Peyer's patch (tissue), 4 donors: ENCODE results near the gene ARID3B. TPM values are rescaled to one million over a fixed set of nuclear protein-coding genes. Genes with fewer than 3 reads are reported as not detected.

ENCODE experiments used
- DNase-seq, 3 donors: peaks; one replicate each; pipeline ENCODE4 v3.0.0-alpha.2; 2017 to 2019
- H3K27ac ChIP-seq, 4 donors: fragments of 200-600 bp; sonication (generic); one replicate each; pipeline ENCODE4 v1.5.1; 2016 to 2019
- H3K27me3 ChIP-seq, 2 donors: fragments of 200-600 bp; sonication (generic); one replicate each; pipeline ENCODE4 v1.5.1; 2019
- H3K36me3 ChIP-seq, 3 donors: fragments of 200-600 bp; sonication (generic); one replicate each; pipeline ENCODE4 v1.5.1; 2016 to 2019
- H3K4me1 ChIP-seq, 4 donors: fragments of 200-600 bp; sonication (generic); one replicate each; pipeline ENCODE4 v1.5.1; 2016 to 2019
- H3K4me3 ChIP-seq, 4 donors: fragments of 200-600 bp; sonication (generic); 1 replicate in 3 of 4; 2 replicates in 1 of 4; pipeline ENCODE4 v1.5.1; 2016 to 2019; ENCODE audit warnings: mild to moderate bottlenecking in 1 of 4
- H3K9me3 ChIP-seq, 4 donors: fragments of 200-600 bp; sonication (generic); one replicate each; pipeline ENCODE4 v1.5.1; 2016 to 2019; ENCODE audit warnings: mild to moderate bottlenecking in 1 of 4
- POLR2A ChIP-seq, 2 donors: fragments of 450-650 bp; IDR thresholded peaks; one replicate each; pipeline ENCODE4 v1.5.1; 2017; ENCODE audit warnings: antibody characterized with exemption in 2 of 2, mild to moderate bottlenecking in 2 of 2, moderate library complexity in 2 of 2
- total RNA-seq, 4 donors: library from RNA; depleted of rRNA; stranded (reverse); fragments of >200 nt; gene quantifications; one replicate each; pipeline ENCODE4 v1.1.0, GENCODE V29; 2016
- TF ChIP-seq, protein P1 (sequence below), 6 experiments: fragments of 450-650 bp in 4 of 6; fragments of 200-600 bp in 2 of 6; sonication (generic) in 1 of 6; IDR thresholded peaks; one replicate each; pipeline ENCODE4 v1.5.1; 2017 to 2019; ENCODE audit warnings: antibody characterized with exemption in 6 of 6, mild to moderate bottlenecking in 3 of 6, moderate library complexity in 1 of 6

ARID3B gene
- total RNA-seq, 4 donors from 2014 or later, result 10.9 to 29.4 (median 21.6) TPM

DNA sequence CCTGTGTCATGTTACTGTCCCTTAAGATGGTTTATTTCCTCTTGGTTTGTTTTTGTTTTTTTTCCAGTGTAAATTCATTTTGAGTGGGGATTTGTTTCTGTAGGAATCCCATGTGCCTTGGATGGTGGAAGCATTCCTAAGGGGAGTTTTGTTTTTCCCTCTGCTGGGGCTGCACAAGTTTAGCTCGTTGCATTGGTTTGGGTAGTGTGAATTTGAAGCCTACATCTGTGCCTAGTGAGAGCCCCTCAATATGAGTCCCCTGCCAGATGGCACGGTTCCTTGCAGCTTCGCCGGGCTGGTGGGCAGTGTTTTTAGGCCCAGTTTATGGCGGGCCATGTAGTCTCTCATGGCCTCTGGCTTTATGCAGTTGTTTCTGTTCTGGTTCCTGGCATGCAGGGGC lies 17.7 kb downstream of the ARID3B start:
- Histone ChIP-seq H3K4me3 (no peak overlapping the region), H3K9me3 (no peaks in the 10 kb centered on the region), H3K4me1 (no peaks in the 10 kb centered on the region), H3K27ac (no peak overlapping the region), H3K36me3 (peaks cover 0 to 5% (median 0%) of the 10 kb centered on the region in 3 donors), H3K27me3 (no peaks in the 10 kb centered on the region)
- TF ChIP-seq, protein P1, sequence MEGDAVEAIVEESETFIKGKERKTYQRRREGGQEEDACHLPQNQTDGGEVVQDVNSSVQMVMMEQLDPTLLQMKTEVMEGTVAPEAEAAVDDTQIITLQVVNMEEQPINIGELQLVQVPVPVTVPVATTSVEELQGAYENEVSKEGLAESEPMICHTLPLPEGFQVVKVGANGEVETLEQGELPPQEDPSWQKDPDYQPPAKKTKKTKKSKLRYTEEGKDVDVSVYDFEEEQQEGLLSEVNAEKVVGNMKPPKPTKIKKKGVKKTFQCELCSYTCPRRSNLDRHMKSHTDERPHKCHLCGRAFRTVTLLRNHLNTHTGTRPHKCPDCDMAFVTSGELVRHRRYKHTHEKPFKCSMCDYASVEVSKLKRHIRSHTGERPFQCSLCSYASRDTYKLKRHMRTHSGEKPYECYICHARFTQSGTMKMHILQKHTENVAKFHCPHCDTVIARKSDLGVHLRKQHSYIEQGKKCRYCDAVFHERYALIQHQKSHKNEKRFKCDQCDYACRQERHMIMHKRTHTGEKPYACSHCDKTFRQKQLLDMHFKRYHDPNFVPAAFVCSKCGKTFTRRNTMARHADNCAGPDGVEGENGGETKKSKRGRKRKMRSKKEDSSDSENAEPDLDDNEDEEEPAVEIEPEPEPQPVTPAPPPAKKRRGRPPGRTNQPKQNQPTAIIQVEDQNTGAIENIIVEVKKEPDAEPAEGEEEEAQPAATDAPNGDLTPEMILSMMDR (IDR thresholded peaks at IDR 0.05), result no peak
- no peak for TF ChIP-seq POLR2A (IDR thresholded peaks at IDR 0.05)
- no peak for DNase-seq

DNA sequence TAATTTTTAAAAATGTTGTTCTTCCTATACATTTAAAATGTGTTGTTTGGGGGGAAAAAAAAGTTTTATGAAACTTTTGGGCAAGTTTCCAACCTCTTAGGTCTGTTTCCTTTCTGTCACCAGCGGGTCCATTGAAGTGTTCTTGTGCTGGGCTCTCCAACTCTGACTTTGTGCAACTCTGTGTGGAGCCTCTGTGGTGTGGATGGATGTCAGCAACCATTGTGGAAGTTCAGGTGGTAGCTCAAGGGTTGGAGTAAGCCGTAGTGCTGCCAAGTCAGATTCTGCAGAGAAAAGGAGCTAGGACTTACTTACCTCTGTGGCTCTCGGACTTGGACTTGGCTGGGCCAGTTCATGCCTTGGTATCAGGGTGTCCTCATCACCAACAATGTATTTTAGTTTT lies 22.4 kb downstream of the ARID3B start:
- no peaks in the 10 kb centered on the region for H3K27me3 ChIP-seq
- DNase-seq, result no peak
- no peak for TF ChIP-seq POLR2A (IDR thresholded peaks at IDR 0.05)
- TF ChIP-seq, protein P1 (IDR thresholded peaks at IDR 0.05), result no peak
- H3K36me3 ChIP-seq, result no peaks in the 10 kb centered on the region
- H3K27ac ChIP-seq, result no peak overlapping the region
- H3K9me3 ChIP-seq, result no peaks in the 10 kb centered on the region
- H3K4me3 ChIP-seq, result no peak overlapping the region
- no peaks in the 10 kb centered on the region for H3K4me1 ChIP-seq

- no peak for DNase-seq
- no peaks in the 10 kb centered on the region for H3K9me3 ChIP-seq
- H3K27ac ChIP-seq, result no peak overlapping the region
- H3K4me1 ChIP-seq, result no peaks in the 10 kb centered on the region
- no peaks in the 10 kb centered on the region for H3K27me3 ChIP-seq
- TF ChIP-seq POLR2A (IDR thresholded peaks at IDR 0.05), result no peak
- TF ChIP-seq, protein P1 (IDR thresholded peaks at IDR 0.05), result no peak
- H3K4me3 ChIP-seq, result no peak overlapping the region
- H3K36me3 ChIP-seq, result no peaks in the 10 kb centered on the region
These were observed 23.2 kb downstream of the ARID3B start for GRCh38 chr15:74564182-74564581.

DNA sequence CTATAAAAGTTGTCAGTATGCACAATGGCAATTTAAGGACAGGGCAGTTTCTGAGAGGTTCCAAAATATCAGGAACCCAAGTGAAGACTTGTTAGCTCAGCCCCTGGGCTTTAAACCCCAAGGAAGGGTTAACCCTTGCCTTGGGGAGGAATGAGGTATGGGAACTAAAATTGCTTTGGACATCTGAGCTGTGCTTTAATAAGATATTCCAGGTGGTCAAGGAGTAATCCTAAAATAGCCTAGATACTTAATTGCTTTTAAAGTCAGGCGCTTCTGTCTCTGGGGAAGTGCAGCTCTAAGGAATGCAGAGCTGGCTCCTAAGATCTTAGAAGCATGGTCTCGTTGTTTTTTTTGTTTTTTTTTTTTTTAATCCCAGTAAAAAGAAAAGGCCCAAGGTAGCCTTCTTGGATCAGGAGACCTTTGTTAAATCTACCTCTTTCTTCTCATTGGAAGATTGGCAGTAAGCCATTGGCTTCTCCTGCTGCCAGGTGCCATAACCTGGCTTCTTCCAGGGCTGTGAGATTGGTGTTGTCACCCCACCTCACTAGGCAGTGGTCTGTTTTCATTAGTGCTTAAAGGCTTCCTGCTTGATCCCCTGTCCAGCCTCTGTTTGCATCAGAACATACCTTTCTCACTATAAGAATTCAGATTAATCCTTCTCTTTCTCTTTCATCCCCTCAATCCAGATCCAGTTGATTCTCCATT lies 24.5 kb downstream of the ARID3B start:
- Histone ChIP-seq H3K4me3 (no peak overlapping the region), H3K36me3 (no peaks in the 10 kb centered on the region), H3K27me3 (no peaks in the 10 kb centered on the region), H3K9me3 (no peaks in the 10 kb centered on the region), H3K27ac (no peak overlapping the region), H3K4me1 (no peaks in the 10 kb centered on the region)
- DNase-seq, result no peak
- TF ChIP-seq POLR2A (IDR thresholded peaks at IDR 0.05), result no peak

- no peak for TF ChIP-seq POLR2A (IDR thresholded peaks at IDR 0.05)
- TF ChIP-seq, protein P1 (IDR thresholded peaks at IDR 0.05), result no peak
- peaks cover 0 to 16% (median 0%) of the 10 kb centered on the region in 3 donors for H3K36me3 ChIP-seq
- no peaks in the 10 kb centered on the region for H3K27me3 ChIP-seq
- H3K27ac ChIP-seq, result no peak overlapping the region
- no peak for DNase-seq
- H3K4me3 ChIP-seq, result no peak overlapping the region
- no peaks in the 10 kb centered on the region for H3K9me3 ChIP-seq
- no peaks in the 10 kb centered on the region for H3K4me1 ChIP-seq
These were observed 27.6 kb downstream of the ARID3B start for GRCh38 chr15:74568594-74568993.

DNA sequence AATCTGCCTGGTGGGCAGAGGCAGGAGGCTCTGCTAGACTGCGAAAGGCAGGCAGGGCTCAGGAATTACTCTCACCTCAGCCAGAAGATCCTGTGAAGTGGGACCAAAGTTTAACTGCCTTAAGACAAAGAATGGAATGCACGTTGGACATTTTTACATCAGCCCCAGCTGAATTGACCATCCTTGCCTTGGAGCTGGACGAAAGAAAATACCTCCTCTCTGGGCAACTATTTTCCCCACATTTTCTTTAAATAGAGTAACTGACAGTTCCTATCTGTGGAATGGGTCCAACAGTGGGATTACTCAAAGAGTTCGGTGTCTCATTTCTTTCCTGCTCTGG lies 28.7 kb downstream of the ARID3B start:
- no peak for TF ChIP-seq POLR2A (IDR thresholded peaks at IDR 0.05)
- TF ChIP-seq, protein P1 (IDR thresholded peaks at IDR 0.05), result no peak
- peaks cover 0 to 26% (median 0%) of the 10 kb centered on the region in 3 donors for H3K36me3 ChIP-seq
- DNase-seq, result no peak
- no peaks in the 10 kb centered on the region for H3K4me1 ChIP-seq
- H3K4me3 ChIP-seq, result no peak overlapping the region
- no peaks in the 10 kb centered on the region for H3K27me3 ChIP-seq
- H3K9me3 ChIP-seq, result no peaks in the 10 kb centered on the region
- no peak overlapping the region for H3K27ac ChIP-seq
